ENCODE results near the gene AGO4.
A peak's percentile ranks its signal among the peaks of the same experiment; 100 is the strongest.
"Not testable (repeated sequence)": the region's sequence is repeated elsewhere in the genome, so short reads cannot be mapped to it uniquely, and the experiment has no call there.

The AGO4 gene

DNA sequence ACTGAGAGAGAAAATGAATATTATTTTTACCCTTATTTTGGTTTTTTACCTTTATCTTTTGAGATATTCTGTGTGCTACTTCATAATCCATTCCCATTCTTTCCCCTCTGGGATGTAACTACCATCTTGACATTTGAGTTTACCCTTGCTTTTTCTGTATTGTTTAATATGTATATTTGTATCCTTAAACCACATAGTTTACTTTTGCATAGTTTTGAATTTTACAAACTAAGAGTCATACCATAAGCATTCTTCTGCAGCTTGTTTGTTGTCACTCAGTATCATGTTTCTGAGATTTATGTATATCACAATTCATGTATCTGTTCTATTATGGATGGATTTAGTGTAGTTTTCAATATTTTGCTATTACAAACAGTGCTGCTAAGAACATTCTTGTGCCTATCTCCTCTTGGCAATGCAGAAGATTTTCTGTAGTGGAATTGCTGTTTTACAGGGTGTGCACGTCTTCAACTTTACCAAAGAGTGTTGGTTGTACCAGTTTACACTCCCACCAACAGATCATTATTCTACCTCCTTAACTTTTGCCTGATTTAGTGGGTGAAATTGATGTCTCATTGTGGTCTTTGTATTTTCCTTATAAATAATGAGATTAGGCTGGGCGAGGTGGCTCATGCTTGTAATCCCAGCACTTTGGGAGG, 63.0 kb downstream of the AGO4 start:
- no peak for TF ChIP-seq EZH2 (optimal IDR thresholded peaks at IDR 0.05; ENCODE audit: low read depth, low read length)
- TF ChIP-seq EZH2phosphoT487 (IDR thresholded peaks at IDR 0.05; ENCODE audit: low read length) = no peak
- TF ChIP-seq, protein P1, sequence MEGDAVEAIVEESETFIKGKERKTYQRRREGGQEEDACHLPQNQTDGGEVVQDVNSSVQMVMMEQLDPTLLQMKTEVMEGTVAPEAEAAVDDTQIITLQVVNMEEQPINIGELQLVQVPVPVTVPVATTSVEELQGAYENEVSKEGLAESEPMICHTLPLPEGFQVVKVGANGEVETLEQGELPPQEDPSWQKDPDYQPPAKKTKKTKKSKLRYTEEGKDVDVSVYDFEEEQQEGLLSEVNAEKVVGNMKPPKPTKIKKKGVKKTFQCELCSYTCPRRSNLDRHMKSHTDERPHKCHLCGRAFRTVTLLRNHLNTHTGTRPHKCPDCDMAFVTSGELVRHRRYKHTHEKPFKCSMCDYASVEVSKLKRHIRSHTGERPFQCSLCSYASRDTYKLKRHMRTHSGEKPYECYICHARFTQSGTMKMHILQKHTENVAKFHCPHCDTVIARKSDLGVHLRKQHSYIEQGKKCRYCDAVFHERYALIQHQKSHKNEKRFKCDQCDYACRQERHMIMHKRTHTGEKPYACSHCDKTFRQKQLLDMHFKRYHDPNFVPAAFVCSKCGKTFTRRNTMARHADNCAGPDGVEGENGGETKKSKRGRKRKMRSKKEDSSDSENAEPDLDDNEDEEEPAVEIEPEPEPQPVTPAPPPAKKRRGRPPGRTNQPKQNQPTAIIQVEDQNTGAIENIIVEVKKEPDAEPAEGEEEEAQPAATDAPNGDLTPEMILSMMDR (IDR thresholded peaks at IDR 0.05; ENCODE audit: low read length) = no peak
- Histone ChIP-seq H2AFZ (ENCODE audit: low read length) (no peak overlapping the region), H3K27me3 (replicated peaks; ENCODE audit: insufficient read depth, low read length) (no peaks in the 10 kb centered on the region), H3K36me3 (replicated peaks; ENCODE audit: insufficient read depth, low read length) (no peaks in the 10 kb centered on the region), H3K27ac (ENCODE audit: low read length) (no peak overlapping the region), H3K4me2 (ENCODE audit: low read depth, low read length) (no peak overlapping the region), H3K79me2 (ENCODE audit: low read length) (no peaks in the 10 kb centered on the region), H3K9me3 (replicated peaks; ENCODE audit: insufficient read depth, low read length) (no peaks in the 10 kb centered on the region), H3K9ac (ENCODE audit: low read length) (no peak overlapping the region), H3F3A (ENCODE audit: insufficient read depth, low read length) (peaks cover 11% of the 10 kb centered on the region), H3K4me1 (ENCODE audit: low read length) (peaks cover 14% of the 10 kb centered on the region), H3K4me3 (ENCODE audit: low read length) (no peak overlapping the region), H4K20me1 (ENCODE audit: insufficient read depth, low read length) (no peaks in the 10 kb centered on the region), H3K9me2 (replicated peaks; ENCODE audit: insufficient read depth, low read length) (no peaks in the 10 kb centered on the region)
- DNase-seq = no peak

GRCh38 chr1:35873243-35873750, 65.5 kb downstream of the AGO4 start:
- no peaks in the 10 kb centered on the region for H3K9me3 ChIP-seq (replicated peaks; ENCODE audit: insufficient read depth, low read length)

GRCh38 chr1:35874115-35874514, 66.3 kb downstream of the AGO4 start:
- not testable (repeated sequence) for H3K27me3 ChIP-seq (replicated peaks; ENCODE audit: insufficient read depth, low read length); H3K9me2 ChIP-seq (replicated peaks; ENCODE audit: insufficient read depth, low read length); H3K9ac ChIP-seq (ENCODE audit: low read length); H2AFZ ChIP-seq (ENCODE audit: low read length); H3K27ac ChIP-seq (ENCODE audit: low read length); H3K9me3 ChIP-seq (replicated peaks; ENCODE audit: insufficient read depth, low read length); H4K20me1 ChIP-seq (ENCODE audit: insufficient read depth, low read length); H3K4me3 ChIP-seq (ENCODE audit: low read length); H3K79me2 ChIP-seq (ENCODE audit: low read length); H3K4me2 ChIP-seq (ENCODE audit: low read depth, low read length); DNase-seq; H3K36me3 ChIP-seq (replicated peaks; ENCODE audit: insufficient read depth, low read length)
- Histone ChIP-seq H3F3A (ENCODE audit: insufficient read depth, low read length) (peaks cover 11% of the 10 kb centered on the region), H3K4me1 (ENCODE audit: low read length) (peaks cover 14% of the 10 kb centered on the region)

More at GRCh38 chr1:35873243-35873750, 65.5 kb downstream of the AGO4 start:
- H3K27me3 ChIP-seq (replicated peaks; ENCODE audit: insufficient read depth, low read length) = no peaks in the 10 kb centered on the region
- TF ChIP-seq, protein P1 (IDR thresholded peaks at IDR 0.05; ENCODE audit: low read length) = no peak
- TF ChIP-seq EZH2phosphoT487 (IDR thresholded peaks at IDR 0.05; ENCODE audit: low read length) (no peak), EZH2 (optimal IDR thresholded peaks at IDR 0.05; ENCODE audit: low read depth, low read length) (no peak)
- H2AFZ ChIP-seq (ENCODE audit: low read length) = 0 out of 2 replicates have a peak overlapping the region, but pooled peaks have one; percentile 38
- no peak overlapping the region for H3K9ac ChIP-seq (ENCODE audit: low read length)
- H3K79me2 ChIP-seq (ENCODE audit: low read length) = no peaks in the 10 kb centered on the region
- peak; percentile 56 for DNase-seq
- no peak overlapping the region for H3K4me3 ChIP-seq (ENCODE audit: low read length)
- H3F3A ChIP-seq (ENCODE audit: insufficient read depth, low read length) = peaks cover 11% of the 10 kb centered on the region
- peak overlapping the region; percentile 70 for H3K4me2 ChIP-seq (ENCODE audit: low read depth, low read length)
- peaks cover 14% of the 10 kb centered on the region for H3K4me1 ChIP-seq (ENCODE audit: low read length)
- H3K9me2 ChIP-seq (replicated peaks; ENCODE audit: insufficient read depth, low read length) = no peaks in the 10 kb centered on the region
- peak overlapping the region; percentile 42; the same call in 1 of the 2 replicates for H3K27ac ChIP-seq (ENCODE audit: low read length)
- H3K36me3 ChIP-seq (replicated peaks; ENCODE audit: insufficient read depth, low read length) = no peaks in the 10 kb centered on the region
- no peaks in the 10 kb centered on the region for H4K20me1 ChIP-seq (ENCODE audit: insufficient read depth, low read length)

DNA sequence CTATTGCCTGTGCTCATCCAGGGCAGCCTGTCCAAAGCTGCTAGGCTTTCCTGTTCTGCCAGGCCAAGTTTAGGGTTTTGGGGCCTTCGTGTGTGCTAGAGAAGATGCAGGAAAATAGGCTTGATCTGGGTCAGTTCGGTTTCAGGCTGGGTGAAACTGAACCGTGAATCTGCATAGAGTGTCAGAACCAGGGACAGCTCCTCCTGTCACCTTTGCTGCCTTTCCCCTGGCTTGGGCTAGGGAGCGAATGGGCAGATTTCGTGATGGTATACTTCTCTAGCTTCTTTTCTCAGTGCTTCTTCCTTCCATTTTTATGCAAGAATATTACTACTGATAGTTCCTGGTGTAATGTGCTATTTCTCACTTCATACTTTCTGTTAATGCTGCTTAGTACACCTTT, 69.2 kb downstream of the AGO4 start:
- Histone ChIP-seq H3K27me3 (replicated peaks; ENCODE audit: insufficient read depth, low read length) (no peaks in the 10 kb centered on the region), H4K20me1 (ENCODE audit: insufficient read depth, low read length) (no peaks in the 10 kb centered on the region), H3K27ac (ENCODE audit: low read length) (no peak overlapping the region), H3K36me3 (replicated peaks; ENCODE audit: insufficient read depth, low read length) (no peaks in the 10 kb centered on the region), H3K9me3 (replicated peaks; ENCODE audit: insufficient read depth, low read length) (no peaks in the 10 kb centered on the region), H3K79me2 (ENCODE audit: low read length) (no peaks in the 10 kb centered on the region), H3F3A (ENCODE audit: insufficient read depth, low read length) (peaks cover 15% of the 10 kb centered on the region), H3K4me2 (ENCODE audit: low read depth, low read length) (no peak overlapping the region), H3K4me3 (ENCODE audit: low read length) (no peak overlapping the region), H3K9me2 (replicated peaks; ENCODE audit: insufficient read depth, low read length) (no peaks in the 10 kb centered on the region), H2AFZ (ENCODE audit: low read length) (no peak overlapping the region), H3K4me1 (ENCODE audit: low read length) (peaks cover 17% of the 10 kb centered on the region), H3K9ac (ENCODE audit: low read length) (no peak overlapping the region)
- no peak for DNase-seq
- no peak for TF ChIP-seq EZH2 (optimal IDR thresholded peaks at IDR 0.05; ENCODE audit: low read depth, low read length)
- TF ChIP-seq, protein P1 (IDR thresholded peaks at IDR 0.05; ENCODE audit: low read length) = no peak
- no peak for TF ChIP-seq EZH2phosphoT487 (IDR thresholded peaks at IDR 0.05; ENCODE audit: low read length)
